Muscle layer of duodenum (tissue), 2 donors: ENCODE results near the gene FNDC3B.
"Not testable (repeated sequence)": the region's sequence is repeated elsewhere in the genome, so short reads cannot be mapped to it uniquely, and the experiment has no call there.

Experiments
- H3K27ac ChIP-seq: one replicate; pipeline ENCODE4 v1.7.0; 2013; ENCODE audit warnings: mild to moderate bottlenecking, low read length
- H3K27me3 ChIP-seq: one replicate; pipeline ENCODE4 v1.7.0; 2013; ENCODE audit warnings: low read depth, mild to moderate bottlenecking, control low read depth, low read length
- H3K36me3 ChIP-seq, 2 donors: one replicate each; pipeline ENCODE4 v1.7.0; 2013; ENCODE audit warnings: low read length in 2 of 2, control low read depth in 1 of 2, mild to moderate bottlenecking in 1 of 2; ENCODE audit not compliant: insufficient read depth in 2 of 2, control insufficient read depth in 1 of 2
- H3K4me1 ChIP-seq, 2 donors: one replicate each; pipeline ENCODE4 v1.7.0; 2013; ENCODE audit warnings: low read length in 2 of 2, mild to moderate bottlenecking in 2 of 2, control low read depth in 1 of 2, moderate library complexity in 1 of 2; ENCODE audit not compliant: insufficient read depth in 2 of 2, control insufficient read depth in 1 of 2
- H3K4me3 ChIP-seq, 2 donors: one replicate each; pipeline ENCODE4 v1.7.0; 2013; ENCODE audit warnings: low read length in 2 of 2, low read depth in 1 of 2, mild to moderate bottlenecking in 1 of 2
- H3K9me3 ChIP-seq, 2 donors: one replicate each; pipeline ENCODE4 v1.7.0; 2013; ENCODE audit warnings: low read length in 2 of 2, control low read depth in 1 of 2, mild to moderate bottlenecking in 1 of 2; ENCODE audit not compliant: control insufficient read depth in 1 of 2
- donor health status: healthy.

Gene FNDC3B

GRCh38 chr3:172033396-172033795 is 6.0 kb upstream of the FNDC3B start:
- no peak overlapping the region for H3K27ac ChIP-seq
- no peak overlapping the region for H3K4me3 ChIP-seq
- no peaks in the 10 kb centered on the region for H3K27me3 ChIP-seq
- H3K4me1 ChIP-seq, result no peaks in the 10 kb centered on the region
- H3K36me3 ChIP-seq, result no peaks in the 10 kb centered on the region
- no peaks in the 10 kb centered on the region for H3K9me3 ChIP-seq

- Histone ChIP-seq H3K27ac (no peak overlapping the region), H3K36me3 (peaks cover 0 to 6% of the 10 kb centered on the region in 2 donors), H3K9me3 (no peaks in the 10 kb centered on the region), H3K27me3 (no peaks in the 10 kb centered on the region), H3K4me3 (no peak overlapping the region), H3K4me1 (peaks cover 0 to 5% of the 10 kb centered on the region in 2 donors)
These were observed 4.3 kb upstream of the FNDC3B start for GRCh38 chr3:172034786-172035685.

- Histone ChIP-seq H3K9me3 (no peaks in the 10 kb centered on the region), H3K27me3 (no peaks in the 10 kb centered on the region), H3K4me3 (no peak overlapping the region), H3K4me1 (peaks cover 0 to 5% of the 10 kb centered on the region in 2 donors), H3K36me3 (peaks cover 0 to 15% of the 10 kb centered on the region in 2 donors), H3K27ac (no peak overlapping the region)
These were observed 2.7 kb upstream of the FNDC3B start for GRCh38 chr3:172036541-172037215.

GRCh38 chr3:172038798-172039435 is 461 bp upstream of the FNDC3B start:
- H3K9me3 ChIP-seq, result no peaks in the 10 kb centered on the region
- peaks cover 0 to 12% of the 10 kb centered on the region in 2 donors for H3K4me1 ChIP-seq
- peaks cover 2 to 20% of the 10 kb centered on the region in 2 donors for H3K36me3 ChIP-seq
- peak overlapping the region; percentile 93 for H3K27ac ChIP-seq
- no peaks in the 10 kb centered on the region for H3K27me3 ChIP-seq
- peak overlapping the region; percentile 76 to 84 for H3K4me3 ChIP-seq

GRCh38 chr3:172040078-172040980 is 951 bp downstream of the FNDC3B start:
- H3K27me3 ChIP-seq, result no peaks in the 10 kb centered on the region
- H3K4me1 ChIP-seq, result peaks cover 0 to 20% of the 10 kb centered on the region in 2 donors
- peaks cover 2 to 20% of the 10 kb centered on the region in 2 donors for H3K36me3 ChIP-seq
- peak overlapping the region; percentile 93 for H3K27ac ChIP-seq
- peak overlapping the region; percentile 84 to 87 for H3K4me3 ChIP-seq
- no peaks in the 10 kb centered on the region for H3K9me3 ChIP-seq

GRCh38 chr3:172040981-172041963 is 1.9 kb downstream of the FNDC3B start:
- Histone ChIP-seq H3K27me3 (no peaks in the 10 kb centered on the region), H3K27ac (peak overlapping the region; percentile 93), H3K9me3 (no peaks in the 10 kb centered on the region), H3K4me1 (peaks cover 0 to 26% of the 10 kb centered on the region in 2 donors), H3K4me3 (peak overlapping the region; percentile 84 to 87), H3K36me3 (peaks cover 2 to 20% of the 10 kb centered on the region in 2 donors)

- H3K27me3 ChIP-seq, result no peaks in the 10 kb centered on the region
- H3K27ac ChIP-seq, result peak overlapping the region; percentile 93
- peaks cover 0 to 29% of the 10 kb centered on the region in 2 donors for H3K4me1 ChIP-seq
- no peaks in the 10 kb centered on the region for H3K9me3 ChIP-seq
- peaks cover 2 to 20% of the 10 kb centered on the region in 2 donors for H3K36me3 ChIP-seq
- H3K4me3 ChIP-seq, result peak overlapping the region; percentile 84 to 87
These were observed 2.8 kb downstream of the FNDC3B start for GRCh38 chr3:172042136-172042662.

- not testable (repeated sequence) for H3K27me3 ChIP-seq, H3K9me3 ChIP-seq
- Histone ChIP-seq H3K4me1 (peaks cover 0 to 34% of the 10 kb centered on the region in 2 donors), H3K36me3 (peaks cover 2 to 20% of the 10 kb centered on the region in 2 donors), H3K4me3 (peak overlapping the region; percentile 84 to 87), H3K27ac (peak overlapping the region; percentile 93)
These were observed 3.3 kb downstream of the FNDC3B start for GRCh38 chr3:172042663-172043179.

- no peaks in the 10 kb centered on the region for H3K9me3 ChIP-seq
- H3K36me3 ChIP-seq, result peaks cover 2 to 20% of the 10 kb centered on the region in 2 donors
- no peak overlapping the region for H3K27ac ChIP-seq
- H3K4me3 ChIP-seq, result no peak overlapping the region
- H3K27me3 ChIP-seq, result no peaks in the 10 kb centered on the region
- H3K4me1 ChIP-seq, result peaks cover 0 to 37% of the 10 kb centered on the region in 2 donors
These were observed 3.9 kb downstream of the FNDC3B start for GRCh38 chr3:172043233-172043632.
